Skeletal muscle satellite cell (primary cell): ENCODE results near the gene RIBC1. TPM values are rescaled to one million over a fixed set of nuclear protein-coding genes. Genes with fewer than 3 reads are reported as not detected.

Source experiments
- H3K27me3 ChIP-seq: 2 replicates; pipeline ENCODE4 v1.7.0; 2013; ENCODE audit warnings: low read length; ENCODE audit not compliant: control insufficient read depth, insufficient read depth
- H3K36me3 ChIP-seq: 2 replicates; pipeline ENCODE4 v1.7.0; 2013; ENCODE audit warnings: mild to moderate bottlenecking, control low read depth, low read length; ENCODE audit not compliant: insufficient read depth
- H3K4me1 ChIP-seq: 2 replicates; pipeline ENCODE4 v1.7.0; 2013; ENCODE audit warnings: low read length; ENCODE audit not compliant: control insufficient read depth, insufficient read depth
- H3K4me2 ChIP-seq: 2 replicates; pipeline ENCODE4 v1.7.0; 2013; ENCODE audit warnings: mild to moderate bottlenecking, low read length
- H3K4me3 ChIP-seq: 2 replicates; pipeline ENCODE4 v1.7.0; 2013; ENCODE audit warnings: low read length
- H3K9ac ChIP-seq: 2 replicates; pipeline ENCODE4 v1.7.0; 2013; ENCODE audit warnings: mild to moderate bottlenecking, low read depth, low read length, moderate library complexity
- H3K9me3 ChIP-seq: replicated peaks from 2 replicates; pipeline ENCODE4 v1.7.0; 2013; ENCODE audit warnings: mild to moderate bottlenecking, control low read depth, low read length
- total RNA-seq: library from RNA; depleted of rRNA; stranded (reverse); fragments of >200 nt; gene quantifications from 2 replicates; pipeline ENCODE4 v1.2.3, GENCODE V29; 2012; rRNA removed

Gene RIBC1
- 0.44 TPM in 1 of 2 replicates, not detected in the other for total RNA-seq

DNA sequence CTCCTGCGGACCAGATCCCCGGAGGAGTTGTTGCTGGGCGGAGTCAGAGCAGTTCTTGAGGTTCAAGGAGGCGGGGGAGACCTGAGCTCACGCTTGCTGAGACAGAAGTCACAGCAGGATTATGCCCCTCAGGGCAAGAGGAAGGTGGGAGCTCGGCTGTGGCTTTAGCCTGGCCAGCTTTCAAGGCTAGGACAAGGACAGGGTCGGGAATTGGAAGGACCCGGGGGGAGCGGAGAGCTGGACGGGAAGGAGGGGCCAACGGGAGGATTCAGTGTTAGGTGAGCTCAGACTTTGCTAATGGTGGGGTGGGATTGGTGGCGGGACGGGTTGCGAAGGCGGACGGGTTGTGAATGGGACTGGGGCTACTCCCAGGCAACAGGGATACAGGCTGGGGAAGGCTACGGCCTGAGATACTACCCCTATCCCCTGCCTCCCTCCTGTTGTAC lies at the start of gene RIBC1:
RIBC1 (plus strand) TSS at position 13 of the 446 bp plus-strand sequence. CDS start 3,404 bp downstream, outside the sequence.
- H3K9me3 ChIP-seq: no peaks in the 10 kb centered on the region
- no peaks in the 10 kb centered on the region for H3K36me3 ChIP-seq
- H3K4me3 ChIP-seq: peak within 1 kb of the TSS; percentile 97
- H3K9ac ChIP-seq: peak within 1 kb of the TSS; percentile 96
- H3K4me2 ChIP-seq: peak within 1 kb of the TSS; percentile 89
- peaks cover 7% of the 10 kb centered on the region for H3K27me3 ChIP-seq
- H3K4me1 ChIP-seq: peaks cover 18% of the 10 kb centered on the region

- Histone ChIP-seq H3K36me3 (peaks cover 2% of the 10 kb centered on the region), H3K4me3 (no peak overlapping the region), H3K9ac (no peak overlapping the region), H3K9me3 (no peaks in the 10 kb centered on the region), H3K4me2 (no peak overlapping the region), H3K4me1 (no peaks in the 10 kb centered on the region), H3K27me3 (no peaks in the 10 kb centered on the region)
These were observed 49.4 kb upstream of the RIBC1 start for GRCh38 chrX:53373307-53373706.

DNA sequence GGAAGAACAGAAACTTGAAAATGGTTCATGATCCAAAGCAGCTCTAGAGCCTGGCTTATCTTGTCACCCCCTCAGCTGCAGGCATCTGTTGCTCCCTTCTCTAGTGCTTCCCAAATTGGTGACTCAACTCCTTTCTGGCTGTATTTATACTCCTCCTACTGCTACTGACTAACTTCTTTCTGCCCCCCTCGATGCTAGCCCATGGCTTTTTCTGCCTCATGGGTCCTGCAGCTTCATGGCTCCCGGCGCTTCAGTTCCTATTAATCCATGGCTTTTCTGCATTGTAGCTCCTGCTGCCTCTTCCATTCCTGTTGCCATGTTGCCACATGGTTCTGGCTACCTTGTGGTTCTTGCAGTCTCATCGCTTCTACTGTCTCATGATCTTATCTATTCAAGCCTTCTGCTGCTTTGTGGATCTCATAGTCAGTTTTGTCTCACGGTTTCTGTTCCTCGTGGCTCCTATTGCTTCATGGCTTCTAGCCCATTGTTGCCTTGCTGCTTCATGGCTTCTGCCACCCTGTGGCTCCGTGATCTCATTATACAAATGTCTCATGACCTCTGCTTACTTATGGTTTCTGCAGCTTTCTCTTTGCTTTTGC lies 48.4 kb upstream of the RIBC1 start:
- H3K36me3 ChIP-seq: peaks cover 12% of the 10 kb centered on the region
- no peak overlapping the region for H3K9ac ChIP-seq
- no peak overlapping the region for H3K4me3 ChIP-seq
- H3K4me1 ChIP-seq: no peaks in the 10 kb centered on the region
- no peaks in the 10 kb centered on the region for H3K9me3 ChIP-seq
- no peaks in the 10 kb centered on the region for H3K27me3 ChIP-seq
- H3K4me2 ChIP-seq: no peak overlapping the region

DNA sequence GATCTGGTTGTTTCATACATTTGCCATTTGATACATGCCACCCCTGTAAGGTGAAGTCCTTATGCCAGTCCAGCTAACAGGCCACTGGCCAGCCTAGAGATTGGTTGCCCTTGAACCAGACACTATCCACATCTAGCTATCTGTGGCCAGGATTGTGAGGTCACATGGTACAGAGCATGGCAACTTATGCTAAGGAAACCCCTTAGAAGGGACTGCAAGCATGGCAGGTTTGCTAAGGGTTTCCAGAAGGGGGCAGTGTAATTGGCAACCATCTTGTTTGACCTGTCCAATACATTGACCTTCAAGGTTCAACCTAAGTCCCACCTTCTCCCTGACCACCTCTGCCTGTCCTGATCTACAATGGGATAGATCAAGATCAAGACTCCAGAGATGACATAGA lies 47.8 kb upstream of the RIBC1 start:
- Histone ChIP-seq H3K27me3 (no peaks in the 10 kb centered on the region), H3K36me3 (peaks cover 18% of the 10 kb centered on the region), H3K4me1 (no peaks in the 10 kb centered on the region), H3K9me3 (no peaks in the 10 kb centered on the region), H3K4me3 (no peak overlapping the region), H3K4me2 (no peak overlapping the region), H3K9ac (no peak overlapping the region)

DNA sequence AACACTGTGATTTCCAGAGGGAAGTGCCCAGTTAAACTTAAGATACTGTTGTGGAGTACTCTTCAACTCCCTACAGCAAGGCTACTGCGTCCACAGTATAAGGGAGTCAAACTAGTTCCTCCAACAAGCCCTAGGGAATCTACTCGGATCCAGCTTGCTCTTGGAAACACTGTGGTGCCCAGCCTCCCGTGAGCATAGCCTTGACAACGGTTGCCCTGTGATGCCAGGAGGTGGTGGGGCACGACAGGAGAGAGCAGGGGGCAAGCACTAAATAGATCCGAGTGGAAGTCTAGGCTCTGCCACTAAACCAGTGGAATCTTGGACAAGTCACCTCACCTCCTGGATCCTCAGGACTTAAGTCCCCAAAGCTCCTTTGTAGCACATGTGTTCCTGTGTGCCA lies 45.8 kb upstream of the RIBC1 start:
- H3K36me3 ChIP-seq: peaks cover 36% of the 10 kb centered on the region
- no peak overlapping the region for H3K4me2 ChIP-seq
- H3K27me3 ChIP-seq: no peaks in the 10 kb centered on the region
- no peaks in the 10 kb centered on the region for H3K4me1 ChIP-seq
- H3K9me3 ChIP-seq: no peaks in the 10 kb centered on the region
- H3K9ac ChIP-seq: no peak overlapping the region
- no peak overlapping the region for H3K4me3 ChIP-seq

DNA sequence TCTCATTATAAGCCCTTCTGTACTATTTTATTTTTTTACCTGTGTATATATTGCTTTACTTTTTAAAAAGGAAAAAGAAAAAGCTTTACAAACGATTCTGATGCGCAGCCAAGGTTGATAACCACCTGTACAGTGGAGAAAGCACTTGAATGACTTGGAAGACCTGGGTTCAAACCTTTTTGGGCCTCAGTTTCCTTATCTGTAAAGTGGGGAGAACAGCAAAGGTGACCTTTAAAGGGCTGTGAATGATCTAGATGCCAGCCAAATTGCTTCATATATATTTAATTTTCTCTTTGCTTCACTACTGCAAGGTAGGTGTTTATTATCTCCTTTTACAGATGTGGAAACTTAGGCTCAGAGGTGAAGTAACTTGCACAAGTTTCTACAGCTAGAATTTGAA lies 45.2 kb upstream of the RIBC1 start:
- Histone ChIP-seq H3K4me3 (no peak overlapping the region), H3K9me3 (no peaks in the 10 kb centered on the region), H3K36me3 (peaks cover 39% of the 10 kb centered on the region), H3K4me1 (no peaks in the 10 kb centered on the region), H3K27me3 (no peaks in the 10 kb centered on the region), H3K9ac (no peak overlapping the region), H3K4me2 (no peak overlapping the region)

- H3K4me1 ChIP-seq: no peaks in the 10 kb centered on the region
- no peaks in the 10 kb centered on the region for H3K27me3 ChIP-seq
- no peaks in the 10 kb centered on the region for H3K9me3 ChIP-seq
- no peak overlapping the region for H3K4me3 ChIP-seq
- peaks cover 42% of the 10 kb centered on the region for H3K36me3 ChIP-seq
- H3K4me2 ChIP-seq: no peak overlapping the region
- H3K9ac ChIP-seq: no peak overlapping the region
These were observed 43.5 kb upstream of the RIBC1 start for GRCh38 chrX:53379008-53379710.

- no peaks in the 10 kb centered on the region for H3K4me1 ChIP-seq
- H3K9ac ChIP-seq: no peak overlapping the region
- no peaks in the 10 kb centered on the region for H3K9me3 ChIP-seq
- H3K36me3 ChIP-seq: peaks cover 42% of the 10 kb centered on the region
- no peak overlapping the region for H3K4me2 ChIP-seq
- no peak overlapping the region for H3K4me3 ChIP-seq
- H3K27me3 ChIP-seq: no peaks in the 10 kb centered on the region
These were observed 42.9 kb upstream of the RIBC1 start for GRCh38 chrX:53379747-53380146.

DNA sequence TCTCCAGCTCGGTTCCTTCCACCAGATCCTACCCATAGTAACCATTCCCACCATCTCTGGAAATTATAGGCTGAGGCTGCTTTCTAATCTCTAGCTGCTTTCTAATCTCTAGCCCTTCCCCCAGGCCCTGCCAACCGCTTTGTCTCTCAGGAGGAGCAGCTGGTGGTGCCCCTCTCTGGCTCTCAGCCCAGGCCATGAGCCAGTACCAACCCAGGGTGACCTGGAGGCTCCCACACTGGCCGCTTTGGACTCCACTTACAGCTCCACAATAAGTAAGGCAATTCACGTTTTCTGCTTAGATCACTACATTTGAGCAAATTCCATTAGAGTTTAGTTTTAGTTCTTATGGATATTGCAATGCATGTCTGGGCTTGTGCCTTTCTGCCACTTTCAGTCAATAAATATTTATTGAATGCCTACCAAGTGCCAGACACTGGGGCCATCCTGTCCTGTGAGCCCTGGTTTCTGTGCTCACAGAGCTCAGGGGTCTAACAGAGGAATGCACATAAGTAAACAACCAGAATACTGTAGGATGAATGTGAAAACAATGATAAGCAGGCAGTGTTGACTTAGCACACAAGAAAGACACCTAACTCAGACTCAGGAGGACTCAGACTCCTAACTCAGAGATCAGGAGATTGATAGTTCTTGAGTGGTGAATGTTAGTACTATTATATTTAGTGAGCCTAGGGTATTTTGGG lies 39.1 kb upstream of the RIBC1 start:
- no peaks in the 10 kb centered on the region for H3K4me1 ChIP-seq
- no peaks in the 10 kb centered on the region for H3K9me3 ChIP-seq
- H3K27me3 ChIP-seq: no peaks in the 10 kb centered on the region
- no peak overlapping the region for H3K9ac ChIP-seq
- H3K36me3 ChIP-seq: peaks cover 42% of the 10 kb centered on the region
- no peak overlapping the region for H3K4me3 ChIP-seq
- H3K4me2 ChIP-seq: no peak overlapping the region

GRCh38 chrX:53395605-53396298 lies 26.9 kb upstream of the RIBC1 start:
- H3K4me1 ChIP-seq: no peaks in the 10 kb centered on the region
- H3K9me3 ChIP-seq: no peaks in the 10 kb centered on the region
- H3K4me3 ChIP-seq: no peak overlapping the region
- H3K36me3 ChIP-seq: peaks cover 46% of the 10 kb centered on the region
- no peak overlapping the region for H3K4me2 ChIP-seq
- no peaks in the 10 kb centered on the region for H3K27me3 ChIP-seq
- H3K9ac ChIP-seq: no peak overlapping the region

DNA sequence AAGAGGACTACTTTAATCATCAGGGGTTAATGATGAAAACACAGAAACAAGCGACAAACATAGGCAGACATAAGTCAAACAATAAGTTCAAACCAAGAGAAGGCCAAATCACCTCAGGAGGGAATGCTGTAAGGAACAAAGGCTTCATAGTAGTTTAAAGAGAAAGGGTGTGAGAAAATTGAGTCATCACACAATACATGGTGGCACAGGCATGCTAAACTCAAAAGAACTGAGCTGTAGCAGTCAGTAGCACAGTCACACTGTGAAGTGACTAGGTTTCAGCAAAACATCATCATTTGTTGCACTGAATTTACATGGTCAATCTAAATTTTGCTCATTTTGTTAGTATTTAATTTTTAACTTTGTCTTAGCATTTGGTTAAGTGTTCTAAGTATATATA lies 24.5 kb upstream of the RIBC1 start:
- Histone ChIP-seq H3K9ac (no peak overlapping the region), H3K27me3 (no peaks in the 10 kb centered on the region), H3K9me3 (no peaks in the 10 kb centered on the region), H3K4me3 (no peak overlapping the region), H3K4me2 (no peak overlapping the region), H3K4me1 (no peaks in the 10 kb centered on the region), H3K36me3 (peaks cover 50% of the 10 kb centered on the region)
